Retinal pigment epithelial cell (primary cell): ENCODE measurements around the gene CNBD2.
A peak's percentile ranks its signal among the peaks of the same experiment; 100 is the strongest.
"Not testable (repeated sequence)": the region's sequence is repeated elsewhere in the genome, so short reads cannot be mapped to it uniquely, and the experiment has no call there.

Source experiments
- DNase-seq: peaks from one replicate; pipeline ENCODE4 v3.0.0-alpha.2; 2010; ENCODE audit warnings: low read depth
- H3K4me3 ChIP-seq: 2 replicates; pipeline ENCODE4 v1.5.1; 2011; ENCODE audit warnings: mild to moderate bottlenecking, low read length, control low read depth, moderate library complexity
- CTCF ChIP-seq: conservative IDR thresholded peaks from 2 replicates; pipeline ENCODE4 v1.5.1; 2011; ENCODE audit warnings: low read depth, low read length, control low read depth, inconsistent platforms

The CNBD2 gene

GRCh38 chr20:36065427-36065998, 97.1 kb downstream of the CNBD2 start:
- peak overlapping the region; percentile 62 for H3K4me3 ChIP-seq
- no peak for TF ChIP-seq CTCF
- DNase-seq = no peak

- TF ChIP-seq CTCF = no peak
- no peak overlapping the region for H3K4me3 ChIP-seq
- no peak for DNase-seq
Observed at GRCh38 chr20:36066777-36067176, 98.4 kb downstream of the CNBD2 start.

- not testable (repeated sequence) for H3K4me3 ChIP-seq, DNase-seq
Observed at GRCh38 chr20:36068526-36068925, 100.1 kb downstream of the CNBD2 start.

- no peak for DNase-seq
- TF ChIP-seq CTCF = no peak
- H3K4me3 ChIP-seq = no peak overlapping the region
Observed at GRCh38 chr20:36070451-36070850, 102.1 kb downstream of the CNBD2 start.

- no peak overlapping the region for H3K4me3 ChIP-seq
- no peak for DNase-seq
- TF ChIP-seq CTCF = no peak
Observed at GRCh38 chr20:36071848-36072247, 103.5 kb downstream of the CNBD2 start.

- H3K4me3 ChIP-seq = no peak overlapping the region
- DNase-seq = no peak
- no peak for TF ChIP-seq CTCF
Observed at GRCh38 chr20:36074983-36075382, 106.6 kb downstream of the CNBD2 start.

GRCh38 chr20:36077762-36078161, 109.4 kb downstream of the CNBD2 start:
- DNase-seq, H3K4me3 ChIP-seq: not testable (repeated sequence)

- no peak overlapping the region for H3K4me3 ChIP-seq
- TF ChIP-seq CTCF = no peak
- DNase-seq = no peak
Observed at GRCh38 chr20:36079486-36079885, 111.1 kb downstream of the CNBD2 start.

GRCh38 chr20:36079984-36080383, 111.6 kb downstream of the CNBD2 start:
- not testable (repeated sequence) for H3K4me3 ChIP-seq, DNase-seq
